Sigmoid colon (tissue), 7 donors: Measurements from ENCODE around the gene TRAIP. TPM values are rescaled to one million over a fixed set of nuclear protein-coding genes. Genes with fewer than 3 reads are reported as not detected.

Experiments used
- DNase-seq: peaks from one replicate; pipeline ENCODE4 v3.0.0-alpha.2; 2019
- H3K27ac ChIP-seq, 4 donors: fragments of 200-600 bp; sonication (generic); one replicate each; pipeline ENCODE4 v1.5.1; 2016 to 2019; ENCODE audit warnings: mild to moderate bottlenecking in 1 of 4
- H3K27me3 ChIP-seq, 3 donors: fragments of 200-600 bp; sonication (generic); one replicate each; pipeline ENCODE4 v1.5.1; 2019; ENCODE audit warnings: mild to moderate bottlenecking in 1 of 3
- H3K36me3 ChIP-seq, 4 donors: fragments of 200-600 bp; sonication (generic); one replicate each; pipeline ENCODE4 v1.5.1; 2016 to 2019
- H3K4me1 ChIP-seq, 4 donors: fragments of 200-600 bp; sonication (generic); one replicate each; pipeline ENCODE4 v1.5.1; 2017 to 2019
- H3K4me3 ChIP-seq, 4 donors: fragments of 200-600 bp; sonication (generic); one replicate each; pipeline ENCODE4 v1.5.1; 2017 to 2019; ENCODE audit warnings: mild to moderate bottlenecking in 2 of 4, moderate library complexity in 1 of 4
- H3K9me3 ChIP-seq, 4 donors: fragments of 200-600 bp in 3 of 4; sonication (generic) in 3 of 4; one replicate each; pipeline versions ENCODE4 v1.5.1 to v1.6.1; 2013 to 2019
- EP300 ChIP-seq, 4 donors: sonication (generic); formaldehyde crosslinking; IDR thresholded peaks; one replicate each; pipeline ENCODE4 v1.6.1; 2017; ENCODE audit warnings: antibody characterized with exemption in 4 of 4
- POLR2A ChIP-seq, 2 donors: fragments of 450-650 bp; IDR thresholded peaks; one replicate each; pipeline ENCODE4 v1.6.1; 2016; ENCODE audit warnings: antibody characterized with exemption in 2 of 2, mild to moderate bottlenecking in 2 of 2, moderate library complexity in 2 of 2
- POLR2AphosphoS5 ChIP-seq, 4 donors: sonication (generic); formaldehyde crosslinking; IDR thresholded peaks; one replicate each; pipeline ENCODE4 v1.6.1; 2017; ENCODE audit warnings: antibody characterized with exemption in 4 of 4
- WGBS, 2 donors: extraction: QIAGEN DNeasy Blood & Tissue Kit; methylation state at CpG; one replicate each; pipeline ENCODE4 v1.1.7; 2013; 5-methylcytosine and 5-hydroxymethylcytosine counted together
- intact Hi-C: fragments of 100-400 bp; cut with DNase I; formaldehyde crosslinking; loops from one replicate; pipeline ENCODE4 v1.15.1; 2023
- polyA plus RNA-seq, 3 donors: library from polyadenylated mRNA; stranded (reverse); fragments of 200-250 nt; gene quantifications; one replicate each; pipeline ENCODE4 v1.2.3, GENCODE V29; 2013
- total RNA-seq, 4 donors: library from RNA; depleted of rRNA; stranded (reverse); fragments of >200 nt; gene quantifications; one replicate each; pipeline ENCODE4 v1.1.0, GENCODE V29; 2016
- TF ChIP-seq, protein P1 (sequence below), 4 experiments: fragments of 450-650 bp in 3 of 4; fragments of 200-600 bp in 1 of 4; IDR thresholded peaks; one replicate each; pipeline ENCODE4 v1.5.1; 2016 to 2019; ENCODE audit warnings: antibody characterized with exemption in 4 of 4, mild to moderate bottlenecking in 3 of 4, moderate library complexity in 2 of 4
- donor health status: healthy with polysubstance abuse.
- donor health status: Bipolar disorder and iron deficiency.
- donor health status: healthy.

Gene TRAIP
- total and polyA plus RNA-seq, 7 donors, result 0.54 to 7.1 (median 1.5) TPM

DNA sequence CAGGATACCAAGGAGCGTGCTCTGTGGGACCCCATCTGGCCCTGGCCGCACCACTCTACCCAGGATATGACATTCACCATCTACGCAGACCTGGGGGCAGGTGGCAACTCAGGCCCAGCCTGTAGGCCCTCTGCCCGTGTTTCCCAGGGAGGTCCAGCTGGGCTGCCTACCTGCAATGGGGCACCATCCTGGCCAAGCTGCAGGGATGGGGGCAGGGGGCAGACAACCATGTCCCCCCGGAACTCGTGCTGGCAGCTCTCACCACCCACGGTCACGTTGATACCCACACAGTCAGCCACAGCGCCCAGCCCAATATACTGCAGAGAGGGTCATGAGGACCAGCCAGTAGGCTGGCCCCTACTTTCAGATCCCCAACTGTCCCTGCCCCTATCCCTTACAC, 39.4 kb upstream of the TRAIP start:
- 95 to 97% methylated on average over 9 of the region's 9 CpGs for WGBS, 2 donors
- no peak overlapping the region for H3K4me3 ChIP-seq
- peaks cover 0 to 7% (median 0%) of the 10 kb centered on the region in 4 donors for H3K36me3 ChIP-seq
- no peaks in the 10 kb centered on the region for H3K9me3 ChIP-seq
- H3K27me3 ChIP-seq, result no peaks in the 10 kb centered on the region
- no peak for DNase-seq
- TF ChIP-seq POLR2A (IDR thresholded peaks at IDR 0.05) (no peak), EP300 (IDR thresholded peaks at IDR 0.05) (no peak), POLR2AphosphoS5 (IDR thresholded peaks at IDR 0.05) (no peak)
- TF ChIP-seq, protein P1, sequence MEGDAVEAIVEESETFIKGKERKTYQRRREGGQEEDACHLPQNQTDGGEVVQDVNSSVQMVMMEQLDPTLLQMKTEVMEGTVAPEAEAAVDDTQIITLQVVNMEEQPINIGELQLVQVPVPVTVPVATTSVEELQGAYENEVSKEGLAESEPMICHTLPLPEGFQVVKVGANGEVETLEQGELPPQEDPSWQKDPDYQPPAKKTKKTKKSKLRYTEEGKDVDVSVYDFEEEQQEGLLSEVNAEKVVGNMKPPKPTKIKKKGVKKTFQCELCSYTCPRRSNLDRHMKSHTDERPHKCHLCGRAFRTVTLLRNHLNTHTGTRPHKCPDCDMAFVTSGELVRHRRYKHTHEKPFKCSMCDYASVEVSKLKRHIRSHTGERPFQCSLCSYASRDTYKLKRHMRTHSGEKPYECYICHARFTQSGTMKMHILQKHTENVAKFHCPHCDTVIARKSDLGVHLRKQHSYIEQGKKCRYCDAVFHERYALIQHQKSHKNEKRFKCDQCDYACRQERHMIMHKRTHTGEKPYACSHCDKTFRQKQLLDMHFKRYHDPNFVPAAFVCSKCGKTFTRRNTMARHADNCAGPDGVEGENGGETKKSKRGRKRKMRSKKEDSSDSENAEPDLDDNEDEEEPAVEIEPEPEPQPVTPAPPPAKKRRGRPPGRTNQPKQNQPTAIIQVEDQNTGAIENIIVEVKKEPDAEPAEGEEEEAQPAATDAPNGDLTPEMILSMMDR (IDR thresholded peaks at IDR 0.05), result no peak
- intact Hi-C loops, result no loop called here
- no peak overlapping the region for H3K27ac ChIP-seq
- peaks cover 0 to 6% (median 0%) of the 10 kb centered on the region in 4 donors for H3K4me1 ChIP-seq

DNA sequence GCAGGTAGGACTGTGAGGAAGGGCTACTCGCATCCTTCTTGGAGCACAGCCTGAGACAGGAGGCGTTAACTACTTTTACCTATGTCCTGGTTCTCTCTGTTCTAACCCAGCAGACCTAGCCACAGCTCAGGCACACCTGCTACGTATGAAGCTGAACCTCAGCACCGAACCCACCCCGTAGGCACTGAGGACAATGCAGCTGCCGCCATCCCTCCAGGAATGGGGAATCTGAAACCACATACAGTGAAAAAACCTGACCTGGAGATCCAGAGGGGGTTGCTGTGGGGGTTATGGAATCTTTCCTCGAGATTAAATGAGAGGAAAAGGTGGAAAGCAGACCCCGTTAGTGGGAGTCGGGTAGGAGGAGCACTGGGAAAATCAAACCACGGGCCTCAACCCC, 32.9 kb upstream of the TRAIP start:
- H3K27me3 ChIP-seq, result no peaks in the 10 kb centered on the region
- DNase-seq, result no peak
- no peak overlapping the region for H3K4me3 ChIP-seq
- H3K4me1 ChIP-seq, result no peaks in the 10 kb centered on the region
- TF ChIP-seq POLR2AphosphoS5 (IDR thresholded peaks at IDR 0.05), result no peak
- no peak for TF ChIP-seq POLR2A (IDR thresholded peaks at IDR 0.05)
- TF ChIP-seq, protein P1 (IDR thresholded peaks at IDR 0.05), result no peak
- no peak for TF ChIP-seq EP300 (IDR thresholded peaks at IDR 0.05)
- no peaks in the 10 kb centered on the region for H3K9me3 ChIP-seq
- no peaks in the 10 kb centered on the region for H3K36me3 ChIP-seq
- 89% methylated on average over 10 of the region's 10 CpGs for WGBS, 2 donors
- intact Hi-C loops, result no loop called here
- no peak overlapping the region for H3K27ac ChIP-seq

GRCh38 chr3:49886922-49887265, 30.5 kb upstream of the TRAIP start:
- intact Hi-C loops, result no loop called here
- H3K4me1 ChIP-seq, result no peaks in the 10 kb centered on the region
- TF ChIP-seq EP300 (IDR thresholded peaks at IDR 0.05) (no peak), POLR2A (IDR thresholded peaks at IDR 0.05) (no peak)
- H3K27me3 ChIP-seq, result no peaks in the 10 kb centered on the region
- no peaks in the 10 kb centered on the region for H3K36me3 ChIP-seq
- no peak overlapping the region for H3K27ac ChIP-seq
- H3K4me3 ChIP-seq, result no peak overlapping the region
- no peak for DNase-seq
- no peaks in the 10 kb centered on the region for H3K9me3 ChIP-seq

- Histone ChIP-seq H3K27ac (no peak overlapping the region), H3K9me3 (no peaks in the 10 kb centered on the region), H3K27me3 (peaks cover 0 to 5% (median 0%) of the 10 kb centered on the region in 3 donors), H3K36me3 (no peaks in the 10 kb centered on the region), H3K4me3 (no peak overlapping the region), H3K4me1 (no peaks in the 10 kb centered on the region)
- no peak for DNase-seq
- WGBS, 2 donors, result 84 to 90% methylated on average over 4 of the region's 4 CpGs
- intact Hi-C loops, result no loop called here
- TF ChIP-seq POLR2A (IDR thresholded peaks at IDR 0.05) (no peak), POLR2AphosphoS5 (IDR thresholded peaks at IDR 0.05) (no peak), EP300 (IDR thresholded peaks at IDR 0.05) (no peak)
- TF ChIP-seq, protein P1 (IDR thresholded peaks at IDR 0.05), result no peak
Observed at GRCh38 chr3:49883998-49884397, 27.6 kb upstream of the TRAIP start.

DNA sequence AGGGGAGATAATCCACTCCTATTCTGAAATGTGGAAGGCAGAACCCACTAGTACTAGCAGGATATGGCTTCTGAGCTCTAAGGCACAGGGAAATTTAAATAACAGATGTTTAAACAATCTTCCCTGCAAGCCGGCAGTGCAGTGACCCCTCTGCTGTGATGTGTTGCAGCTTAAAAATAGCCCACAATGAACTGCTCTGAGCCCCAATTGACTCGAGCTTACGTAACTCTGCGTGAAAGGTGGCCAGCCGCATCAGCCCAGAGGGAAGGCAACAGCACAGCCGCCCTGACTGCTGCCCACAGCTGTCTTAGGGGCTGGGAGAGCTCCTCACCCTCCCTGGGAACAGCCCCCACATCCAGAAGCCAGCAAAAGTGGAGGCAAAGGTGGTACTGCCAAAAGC, 25.8 kb upstream of the TRAIP start:
- 50 to 60% methylated on average over 6 of the region's 6 CpGs for WGBS, 2 donors
- no peak overlapping the region for H3K27ac ChIP-seq

More for the DNA sequence above, 25.8 kb upstream of the TRAIP start:
- Histone ChIP-seq H3K4me3 (no peak overlapping the region), H3K4me1 (no peaks in the 10 kb centered on the region), H3K36me3 (no peaks in the 10 kb centered on the region), H3K9me3 (no peaks in the 10 kb centered on the region), H3K27me3 (peaks cover 0 to 5% (median 0%) of the 10 kb centered on the region in 3 donors)
- TF ChIP-seq EP300 (IDR thresholded peaks at IDR 0.05) (no peak), POLR2A (IDR thresholded peaks at IDR 0.05) (no peak), POLR2AphosphoS5 (IDR thresholded peaks at IDR 0.05) (no peak)
- TF ChIP-seq, protein P1 (IDR thresholded peaks at IDR 0.05), result no peak
- intact Hi-C loops, result no loop called here
- no peak for DNase-seq
